K562 (cell line): ENCODE data around the gene ZMAT2. TPM values are rescaled to one million over a fixed set of nuclear protein-coding genes. Genes with fewer than 3 reads are reported as not detected.

Experiments used
- ATAC-seq: fragments of 200-7000 bp; cut with Tn5 transposase; 3 replicates; pipeline ENCODE4 v1.9.1; 2020; ENCODE audit warnings: moderate library complexity
- Bru-seq: library from RNA; stranded (reverse); fragments of 400-500 nt; gene quantifications from one replicate; lab custom pipeline; 2021; lab: Mats Ljungman, UMichigan
- BruChase-seq, 2 experiments: library from RNA; stranded (reverse); fragments of 400-500 nt; gene quantifications; one replicate each; lab custom pipeline; 2021; lab: Mats Ljungman, UMichigan
- BruUV-seq: library from RNA; stranded (reverse); fragments of 400-500 nt; replicated peaks from 2 replicates; lab custom pipeline; 2021; lab: Mats Ljungman, UMichigan
- CTCF ChIA-PET: fragments of 300-600 bp; formaldehyde crosslinking; extraction: SDS; loops from one replicate; lab custom pipeline; 2021; ENCODE audit warnings: low intra/inter-chr PET ratio; lab: Yijun Ruan, JAX
- POLR2A ChIA-PET: fragments of 300-600, 350-650 bp; sonication (Branson Sonifier 250); formaldehyde crosslinking; extraction: SDS; loops from one replicate; lab custom pipeline; 2021; ENCODE audit warnings: antibody characterized with exemption, inconsistent platforms; lab: Yijun Ruan, JAX
- DNase-seq, 4 experiments: peaks; one replicate each; pipeline versions ENCODE4 v3.0.0 to v3.0.0-alpha.2; 2011 to 2018; ENCODE audit warnings: low spot score in 3 of 4, mixed read lengths in 3 of 4; ENCODE audit errors: extremely low read depth in 1 of 4
- FAIRE-seq: peaks from 2 replicates; lab custom pipeline; 2011; peaks lifted over from hg19 to GRCh38; lab: Jason Lieb, UNC
- H2AFZ ChIP-seq: 2 replicates; pipeline ENCODE4 v1.6.0; 2011; ENCODE audit warnings: low read depth, low read length, control low read depth, inconsistent platforms
- H3K27ac ChIP-seq: fragments of 200-600 bp; 3 replicates; pipeline ENCODE4 v1.8.0; 2011; ENCODE audit warnings: low read depth, mild to moderate bottlenecking, control low read depth, inconsistent platforms, low read length, moderate library complexity, mixed read lengths; ENCODE audit errors: extremely low read depth
- H3K27me3 ChIP-seq, 2 experiments: fragments of 300-600 bp in 1 of 2; 2 replicates in 1 of 2; 3 replicates in 1 of 2; pipeline versions ENCODE4 v1.6.0 to v1.8.0; 2011; ENCODE audit warnings: inconsistent platforms in 2 of 2, low read length in 2 of 2, mild to moderate bottlenecking in 1 of 2, mixed read lengths in 1 of 2, moderate library complexity in 1 of 2; ENCODE audit not compliant: control insufficient read depth in 2 of 2, insufficient read depth in 2 of 2
- H3K36me3 ChIP-seq: fragments of 300-600 bp; 3 replicates; pipeline ENCODE4 v1.8.0; 2011; ENCODE audit warnings: mild to moderate bottlenecking, low read length, inconsistent platforms; ENCODE audit not compliant: control insufficient read depth, insufficient read depth
- H3K4me1 ChIP-seq, 2 experiments: fragments of 200-600 bp in 1 of 2; replicated peaks in 1 of 2; 2 replicates in 1 of 2; 3 replicates in 1 of 2; pipeline versions ENCODE4 v1.5.1 to v1.8.0; 2011; ENCODE audit warnings: inconsistent platforms in 2 of 2, low read length in 2 of 2, mild to moderate bottlenecking in 1 of 2, mixed read lengths in 1 of 2, moderate library complexity in 1 of 2; ENCODE audit not compliant: control insufficient read depth in 2 of 2, insufficient read depth in 2 of 2
- H3K4me2 ChIP-seq: 2 replicates; pipeline ENCODE4 v1.6.1; 2011; ENCODE audit warnings: low read length, control low read depth, inconsistent platforms, mixed read lengths; ENCODE audit not compliant: insufficient read depth
- H3K4me3 ChIP-seq: fragments of 200-600 bp; sonication (generic), shearing (Covaris generic); 2 replicates; pipeline ENCODE4 v1.5.1; 2016; ENCODE audit warnings: control low read depth, inconsistent platforms
- H3K79me2 ChIP-seq: fragments of 200-600 bp; 3 replicates; pipeline ENCODE4 v1.8.0; 2011; ENCODE audit warnings: low read length, inconsistent platforms; ENCODE audit not compliant: control insufficient read depth, insufficient read depth
- H3K9ac ChIP-seq, 2 experiments: 2 replicates each; pipeline versions ENCODE4 v1.6.0 to v1.6.1; 2011; ENCODE audit warnings: low read depth in 2 of 2, low read length in 2 of 2, control low read depth in 1 of 2, inconsistent platforms in 1 of 2, mild to moderate bottlenecking in 1 of 2, mixed read lengths in 1 of 2; ENCODE audit not compliant: insufficient read depth in 1 of 2
- H3K9me1 ChIP-seq: one replicate; pipeline ENCODE4 v1.6.0; 2011; ENCODE audit warnings: inconsistent platforms, mild to moderate bottlenecking, low read length, moderate library complexity; ENCODE audit not compliant: control insufficient read depth, insufficient read depth
- H3K9me3 ChIP-seq: replicated peaks from 2 replicates; pipeline ENCODE4 v1.5.1; 2011; ENCODE audit warnings: low read depth, low read length, inconsistent platforms; ENCODE audit not compliant: control insufficient read depth, insufficient read depth
- H4K20me1 ChIP-seq: replicated peaks from 2 replicates; pipeline ENCODE4 v1.6.1; 2011; ENCODE audit warnings: low read length, inconsistent platforms, mixed read lengths; ENCODE audit not compliant: control insufficient read depth, insufficient read depth
- HINFP ChIP-seq: fragments of 450-650 bp; conservative IDR thresholded peaks from 2 replicates; pipeline ENCODE4 v1.6.1; 2016; ENCODE audit warnings: missing genetic modification characterization, low read depth, mild to moderate bottlenecking, control low read depth, missing compliant biosample characterization
- KLF6 ChIP-seq: fragments of 250-450 bp; sonication (Bioruptor Pico); IDR thresholded peaks from 2 replicates; pipeline ENCODE4 v1.4.0; 2020; ENCODE audit warnings: mild to moderate bottlenecking, moderate library complexity, borderline replicate concordance
- PREB ChIP-seq: sonication (generic); formaldehyde crosslinking; IDR thresholded peaks from 2 replicates; pipeline ENCODE4 v1.8.1; 2023; ENCODE audit warnings: mild to moderate bottlenecking, missing genetic modification reagents
- SIN3A ChIP-seq, 2 experiments: fragments of 150-350 bp in 1 of 2; IDR thresholded peaks; 2 replicates each; pipeline ENCODE4 v1.6.1; 2011 to 2016; ENCODE audit warnings: borderline replicate concordance in 2 of 2, low read depth in 2 of 2, low read length in 2 of 2, mild to moderate bottlenecking in 2 of 2, moderate library complexity in 2 of 2; ENCODE audit not compliant: control insufficient read depth in 1 of 2
- SRSF1 ChIP-seq: fragments of 200-400 bp; formaldehyde crosslinking; IDR thresholded peaks from 2 replicates; pipeline ENCODE4 v1.6.1; 2017; ENCODE audit warnings: mild to moderate bottlenecking, low read depth, low read length, moderate library complexity
- ZKSCAN8 ChIP-seq: fragments of 200-800 bp; sonication (Bioruptor generic); IDR thresholded peaks from 2 replicates; pipeline ENCODE4 v1.6.1; 2016; ENCODE audit warnings: missing genetic modification characterization, missing compliant biosample characterization
- ZNF830 ChIP-seq: fragments of 250-450 bp; sonication (Bioruptor Pico); IDR thresholded peaks from 2 replicates; pipeline ENCODE4 v1.5.0; 2021; ENCODE audit warnings: mild to moderate bottlenecking
- WGBS: fragments of 100-300 bp; shearing (Covaris generic); methylation state at CpG from one replicate; pipeline ENCODE4 v1.1.6; 2016; ENCODE audit warnings: low coverage, mixed read lengths; ENCODE audit not compliant: insufficient coverage; ENCODE audit errors: missing lambda C conversion rate; 5-methylcytosine and 5-hydroxymethylcytosine counted together
- in situ Hi-C: fragments of 300-500 bp; cut with MboI; formaldehyde crosslinking; loops from 4 replicates; pipeline ENCODE4 v1.15.0; 2018; ENCODE audit warnings: inconsistent platforms, mixed read lengths
- intact Hi-C: fragments of 100-400 bp; cut with micrococcal nuclease; formaldehyde crosslinking; loops from 2 replicates; pipeline ENCODE4 v1.14.2; 2022
- long read RNA-seq, 3 experiments: library from polyadenylated mRNA in 2 of 3; library from RNA in 1 of 3; unstranded in 2 of 3; stranded (forward) in 1 of 3; transcript quantifications; one replicate each; pipeline ENCODE4 v2.0.0, GENCODE V29; 2019 to 2022
- polyA minus RNA-seq, 3 experiments: library from RNA; depleted of rRNA, polyadenylated mRNA; stranded (reverse); fragments of >200 nt; gene quantifications; 2 replicates each; pipeline ENCODE4 v1.2.3, GENCODE V29; 2011
- polyA plus RNA-seq, 8 experiments: library from polyadenylated mRNA; depleted of rRNA in 4 of 8; stranded (reverse) in 5 of 8; unstranded in 3 of 8; fragments of >200 nt; fragmentation: Nextera tagmentation in 2 of 8; fragmentation: Illumina TruSeq in 1 of 8; extraction: Ambion mirVana in 2 of 8; extraction: Trizol in 1 of 8; gene quantifications; 2 replicates each; pipeline versions ENCODE4 v1.2.1 to v1.2.3, GENCODE V29; 2011 to 2014; ENCODE audit warnings: inconsistent platforms in 1 of 8, missing spikeins in 1 of 8
- total RNA-seq, 7 experiments: library from RNA; depleted of rRNA in 6 of 7; stranded (reverse); fragments of >200 nt in 6 of 7; fragmentation: Illumina TruSeq in 2 of 7; extraction: Trizol in 2 of 7; gene quantifications; 2 replicates each; pipeline versions ENCODE4 v1.2.1 to v1.2.3, GENCODE V29; 2011 to 2021; ENCODE audit warnings: low replicate concordance in 1 of 7

The ZMAT2 gene
- 16.7 and 30.9 TPM in 2 replicates for total RNA-seq (2011; cell fraction: chromatin; rRNA removed; ENCODE audit: low replicate concordance)
- 12.5 and 13.7 TPM in 2 replicates for total RNA-seq (2011; cell fraction: nucleolus; rRNA removed)
- 25.7 and 34.7 TPM in 2 replicates for total RNA-seq (2011; cell fraction: nucleoplasm; rRNA removed)
- total RNA-seq (2014; rRNA removed), result 40.2 and 67.1 TPM in 2 replicates
- 99.2 and 121 TPM in 2 replicates for total RNA-seq (2014; rRNA removed; fragmentation: Illumina TruSeq; extraction: Trizol)
- total RNA-seq (2015; rRNA removed; fragmentation: Illumina TruSeq; extraction: Trizol), result 88.5 and 90.4 TPM in 2 replicates
- total RNA-seq (2021), result 38.8 and 48.7 TPM in 2 replicates
- polyA plus RNA-seq (2011; rRNA removed), result 48.0 and 71.4 TPM in 2 replicates
- polyA plus RNA-seq (2011; cell fraction: cytosol; rRNA removed), result 23.7 and 56.3 TPM in 2 replicates
- 19.0 and 26.1 TPM in 2 replicates for polyA plus RNA-seq (2011; cell fraction: nucleus; rRNA removed)
- polyA plus RNA-seq (2012), result 49.1 and 89.4 TPM in 2 replicates
- 101 and 102 TPM in 2 replicates for polyA plus RNA-seq (2014; fragmentation: Illumina TruSeq; extraction: Trizol)
- polyA plus RNA-seq (2014; fragmentation: Nextera tagmentation; extraction: Ambion mirVana), result 10 to 100 TPM; 44.2 to 45.0 TPM
- 57.2 and 69.2 TPM in 2 replicates for polyA plus RNA-seq (2014; rRNA removed)
- 44.6 and 52.1 TPM in 2 replicates for polyA minus RNA-seq (2011; rRNA and poly(A)+ RNA removed)
- polyA minus RNA-seq (2011; cell fraction: cytosol; rRNA and poly(A)+ RNA removed), result 11.7 and 17.3 TPM in 2 replicates
- 7.4 and 10.3 TPM in 2 replicates for polyA minus RNA-seq (2011; cell fraction: nucleus; rRNA and poly(A)+ RNA removed)
- Bru-seq, nascent RNA, result percentile 96 among the genes with signal in this experiment
- percentile 90 among the genes with signal in this experiment for BruChase-seq, experiment 1, labeled RNA remaining after a 2-hour chase
- BruChase-seq, experiment 2, labeled RNA remaining after a 6-hour chase, result percentile 89 among the genes with signal in this experiment
- long read RNA-seq, experiment 1, transcript ZMAT2-201 (6 exons, 1,647 nt), result major isoform, 27 of 54 reads
- long read RNA-seq, experiment 1, partial matches to known transcripts, result 4 of 54 reads
- long read RNA-seq, experiment 1, other reads (novel, unspliced or antisense), result 23 of 54 reads
- long read RNA-seq, experiment 2, transcript ZMAT2-201 (6 exons, 1,647 nt), result major isoform, 26 of 67 reads
- long read RNA-seq, experiment 2, partial matches to known transcripts, result 33 of 67 reads
- long read RNA-seq, experiment 2, other reads (novel, unspliced or antisense), result 8 of 67 reads
- long read RNA-seq, experiment 3, transcript ZMAT2-201 (6 exons, 1,647 nt), result major isoform, 22 of 30 reads
- long read RNA-seq, experiment 3, partial matches to known transcripts, result 8 of 30 reads
- long read RNA-seq, experiment 3, other reads (novel, unspliced or antisense), result 0 of 30 reads

- Histone ChIP-seq H2AFZ (peak within 1 kb of the TSS; percentile 89), H3K27me3 (no peaks in the 10 kb centered on the region), H3K27ac (peak within 1 kb of the TSS; percentile 78), H3K9me1 (no peaks in the 10 kb centered on the region), H3K4me2 (peak within 1 kb of the TSS; percentile 99), H3K79me2 (peaks cover 19% of the 10 kb centered on the region), H3K9ac (peak within 1 kb of the TSS; percentile 92 to 95), H3K4me3 (peak within 1 kb of the TSS; percentile 87), H3K36me3 (peaks cover 89% of the 10 kb centered on the region), H3K4me1 (peaks cover 0 to 8% of the 10 kb centered on the region in 2 experiments; a peak in 2 of 5 replicates), H4K20me1 (0 out of 2 replicates have a peak, but pooled peaks cover 4% of the 10 kb centered on the region), H3K9me3 (no peaks in the 10 kb centered on the region)
- WGBS, result under 1% methylated on average over 43 of the region's 44 CpGs
- FAIRE-seq (peak; percentile 100), ATAC-seq (peak; percentile 99), DNase-seq (peak; percentile 94 to 97 (median 94))
- POLR2A ChIA-PET, result interaction anchor here (0.6 to 3.6 kb wide), 15 partner anchors 8 to 294 kb away, joined by 3 to 34 read pairs (median 4); partner anchors contain the start of genes HARS1, HARS2, IK and NDUFA2
- BruUV-seq, result TSS peak; percentile 58
- intact Hi-C loops (no loop called here), in situ Hi-C loops (no loop called here)
- CTCF ChIA-PET, result no interaction called here
- TF ChIP-seq SRSF1, result no peak
- TF ChIP-seq ZNF830 (CRISPR knock-in tag), result no peak
- TF ChIP-seq HINFP (tag), result no peak
- TF ChIP-seq ZKSCAN8 (CRISPR knock-in tag), result no peak
- no peak for TF ChIP-seq KLF6 (CRISPR knock-in tag)
- TF ChIP-seq PREB (CRISPR knock-in tag), result no peak
- peak; percentile 70 to 74; a peak in 2 of 4 replicates for TF ChIP-seq SIN3A (IDR thresholded peaks at IDR 0.05; ENCODE audit: borderline replicate concordance in 2 of 2, control insufficient read depth in 1 of 2, low read depth in 2 of 2, low read length in 2 of 2)
Measured at GRCh38 chr5:140700177-140701144, at the start of gene ZMAT2. ZMAT2 (plus strand) TSS chr5:140700447; CDS start chr5:140700461, 14 bp downstream.
